Measurements from ENCODE around the gene ACTA2.

The ACTA2 gene

DNA sequence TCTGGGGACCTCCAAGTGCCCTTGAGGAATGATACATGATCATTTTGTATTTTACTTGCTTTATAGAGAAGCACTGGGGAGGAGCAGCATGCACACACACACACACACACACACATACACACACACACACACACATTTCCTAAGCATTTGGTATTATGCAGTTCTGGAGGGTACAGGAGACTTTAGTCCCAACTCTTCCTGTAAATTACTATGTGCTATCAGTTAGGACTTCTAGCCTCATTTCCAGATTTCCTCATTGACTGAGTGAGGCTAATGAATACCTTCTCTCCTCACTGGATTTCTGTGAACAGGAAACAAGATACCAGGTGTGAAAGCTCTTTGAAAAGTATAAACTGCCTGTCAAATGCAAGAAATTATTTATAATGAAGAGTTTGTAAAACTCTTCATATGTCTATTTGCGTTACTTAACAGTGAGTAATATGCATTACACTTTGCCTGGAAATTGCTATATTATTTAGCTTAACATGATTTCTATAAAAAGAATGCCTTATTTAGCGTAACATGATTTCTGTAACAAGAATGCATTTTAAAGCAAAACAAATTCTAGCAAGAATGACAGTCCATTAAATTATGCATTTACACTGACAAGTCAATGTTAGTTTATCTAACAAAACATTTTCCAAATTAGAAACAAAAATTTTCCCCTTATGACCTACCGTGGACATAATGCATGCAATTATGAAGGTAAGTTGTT, 34.2 kb downstream of the ACTA2 start:
- no peak for DNase-seq (ENCODE audit: low read depth)
- TF ChIP-seq, protein P1, sequence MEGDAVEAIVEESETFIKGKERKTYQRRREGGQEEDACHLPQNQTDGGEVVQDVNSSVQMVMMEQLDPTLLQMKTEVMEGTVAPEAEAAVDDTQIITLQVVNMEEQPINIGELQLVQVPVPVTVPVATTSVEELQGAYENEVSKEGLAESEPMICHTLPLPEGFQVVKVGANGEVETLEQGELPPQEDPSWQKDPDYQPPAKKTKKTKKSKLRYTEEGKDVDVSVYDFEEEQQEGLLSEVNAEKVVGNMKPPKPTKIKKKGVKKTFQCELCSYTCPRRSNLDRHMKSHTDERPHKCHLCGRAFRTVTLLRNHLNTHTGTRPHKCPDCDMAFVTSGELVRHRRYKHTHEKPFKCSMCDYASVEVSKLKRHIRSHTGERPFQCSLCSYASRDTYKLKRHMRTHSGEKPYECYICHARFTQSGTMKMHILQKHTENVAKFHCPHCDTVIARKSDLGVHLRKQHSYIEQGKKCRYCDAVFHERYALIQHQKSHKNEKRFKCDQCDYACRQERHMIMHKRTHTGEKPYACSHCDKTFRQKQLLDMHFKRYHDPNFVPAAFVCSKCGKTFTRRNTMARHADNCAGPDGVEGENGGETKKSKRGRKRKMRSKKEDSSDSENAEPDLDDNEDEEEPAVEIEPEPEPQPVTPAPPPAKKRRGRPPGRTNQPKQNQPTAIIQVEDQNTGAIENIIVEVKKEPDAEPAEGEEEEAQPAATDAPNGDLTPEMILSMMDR (conservative IDR thresholded peaks at IDR 0.05; ENCODE audit: low read depth, low read length), result no peak
- no peak overlapping the region for H3K4me3 ChIP-seq (ENCODE audit: low read length)

- no peak overlapping the region for H3K4me3 ChIP-seq (ENCODE audit: low read length)
- no peak for DNase-seq (ENCODE audit: low read depth)
- TF ChIP-seq, protein P1 (conservative IDR thresholded peaks at IDR 0.05; ENCODE audit: low read depth, low read length), result no peak
These were observed 35.6 kb downstream of the ACTA2 start for GRCh38 chr10:88916986-88917385.

DNA sequence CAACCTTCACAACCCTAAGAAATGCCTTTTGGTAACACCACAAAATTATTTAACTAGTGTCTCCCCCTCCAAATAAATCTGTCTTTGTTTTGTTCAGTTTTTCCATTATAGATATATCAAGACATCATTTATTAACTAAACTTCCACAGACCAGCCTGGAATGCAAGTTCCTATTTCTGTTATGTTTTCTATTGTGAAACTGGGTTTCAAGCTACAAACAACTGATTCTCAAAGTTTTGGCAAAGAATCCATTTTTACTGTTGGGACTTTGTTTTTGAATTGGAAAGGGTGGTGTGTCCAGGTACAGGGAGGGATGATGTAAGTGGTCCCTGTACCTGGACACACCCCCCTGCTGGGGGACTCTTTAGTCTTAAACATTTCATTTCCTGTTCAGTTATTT, 36.3 kb downstream of the ACTA2 start:
- TF ChIP-seq, protein P1 (conservative IDR thresholded peaks at IDR 0.05; ENCODE audit: low read depth, low read length), result no peak
- H3K4me3 ChIP-seq (ENCODE audit: low read length), result no peak overlapping the region
- DNase-seq (ENCODE audit: low read depth), result no peak

DNA sequence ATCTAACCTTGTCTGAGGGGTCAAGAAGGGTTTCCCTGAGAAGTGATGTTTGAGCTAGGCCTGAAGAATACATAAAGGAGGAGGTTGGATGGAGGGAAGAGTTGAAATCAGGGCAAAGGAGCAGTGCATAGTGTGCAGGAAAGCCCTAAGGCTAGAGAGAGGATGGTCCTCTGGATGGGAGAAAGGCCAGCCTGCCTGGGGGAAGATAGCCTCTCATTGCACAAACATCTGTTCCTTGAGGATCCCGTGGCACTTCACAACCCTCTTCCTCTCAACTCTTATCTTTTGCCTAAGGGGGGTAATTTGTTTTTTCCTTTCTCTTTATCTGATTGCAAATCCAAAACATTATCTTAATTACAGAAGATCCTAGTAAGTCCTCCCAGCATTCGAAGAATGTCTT, 36.8 kb downstream of the ACTA2 start:
- TF ChIP-seq, protein P1 (conservative IDR thresholded peaks at IDR 0.05; ENCODE audit: low read depth, low read length), result no peak
- no peak for DNase-seq (ENCODE audit: low read depth)
- H3K4me3 ChIP-seq (ENCODE audit: low read length), result no peak overlapping the region

DNA sequence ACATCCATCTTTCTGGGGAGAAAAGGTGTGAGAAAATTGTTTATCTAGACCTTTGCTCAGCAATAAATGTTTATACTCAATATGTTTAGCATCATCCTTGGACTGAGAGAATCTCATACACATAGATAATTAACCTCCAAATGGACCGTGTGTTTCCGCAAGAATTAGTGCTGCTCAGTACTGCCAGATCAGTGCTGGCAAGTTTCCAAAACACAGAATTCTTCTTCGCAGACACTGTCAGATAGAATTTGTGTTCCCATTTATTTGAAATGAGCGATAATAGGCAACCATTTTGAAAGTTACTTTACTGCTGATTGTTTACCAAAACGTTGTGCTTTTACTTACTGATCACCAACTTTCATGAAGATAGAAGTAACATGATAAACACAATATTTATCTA, 38.8 kb downstream of the ACTA2 start:
- TF ChIP-seq, protein P1 (conservative IDR thresholded peaks at IDR 0.05; ENCODE audit: low read depth, low read length), result no peak
- no peak for DNase-seq (ENCODE audit: low read depth)
- H3K4me3 ChIP-seq (ENCODE audit: low read length), result no peak overlapping the region

DNA sequence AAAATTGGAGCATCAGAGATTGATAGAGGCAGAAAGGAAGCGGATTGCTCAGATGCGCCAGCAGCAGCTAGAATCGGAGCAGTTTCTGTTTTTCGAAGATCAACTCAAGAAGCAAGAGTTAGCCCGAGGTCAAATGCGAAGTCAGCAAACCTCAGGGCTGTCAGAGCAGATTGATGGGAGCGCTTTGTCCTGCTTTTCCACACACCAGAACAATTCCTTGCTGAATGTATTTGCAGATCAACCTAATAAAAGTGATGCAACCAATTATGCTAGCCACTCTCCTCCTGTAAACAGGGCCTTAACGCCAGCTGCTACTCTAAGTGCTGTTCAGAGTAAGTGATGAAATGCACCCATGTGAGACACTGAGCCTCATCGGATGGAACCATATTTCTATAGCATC, 39.4 kb downstream of the ACTA2 start:
- H3K4me3 ChIP-seq (ENCODE audit: low read length), result no peak overlapping the region
- TF ChIP-seq, protein P1 (conservative IDR thresholded peaks at IDR 0.05; ENCODE audit: low read depth, low read length), result no peak
- no peak for DNase-seq (ENCODE audit: low read depth)

GRCh38 chr10:88911851-88912250, 40.7 kb downstream of the ACTA2 start:
- DNase-seq (ENCODE audit: low read depth), result no peak
- H3K4me3 ChIP-seq (ENCODE audit: low read length), result no peak overlapping the region
- TF ChIP-seq, protein P1 (conservative IDR thresholded peaks at IDR 0.05; ENCODE audit: low read depth, low read length), result no peak

Measured in retinal pigment epithelial cell (primary cell).